GF-D8 (cell line): ENCODE measurements around the gene DHRS7B.

Experiments used
- DNase-seq: peaks from one replicate; lab custom pipeline; 2025; lab: John Stamatoyannopoulos, UW

Gene DHRS7B

GRCh38 chr17:21157586-21158370, 31.0 kb downstream of the DHRS7B start:
- DNase-seq = no peak

GRCh38 chr17:21160401-21160800, 33.6 kb downstream of the DHRS7B start:
- no peak for DNase-seq

- no peak for DNase-seq
Measured at GRCh38 chr17:21161498-21162393, 35.0 kb downstream of the DHRS7B start.

- no peak for DNase-seq
Measured at GRCh38 chr17:21162394-21162775, 35.6 kb downstream of the DHRS7B start.

- DNase-seq = no peak
Measured at GRCh38 chr17:21163101-21163500, 36.3 kb downstream of the DHRS7B start.

GRCh38 chr17:21164216-21164615, 37.5 kb downstream of the DHRS7B start:
- DNase-seq = no peak

- no peak for DNase-seq
Measured at GRCh38 chr17:21164620-21165019, 37.9 kb downstream of the DHRS7B start.

- DNase-seq = no peak
Measured at GRCh38 chr17:21165922-21166594, 39.3 kb downstream of the DHRS7B start.

GRCh38 chr17:21166595-21167210, 39.9 kb downstream of the DHRS7B start:
- DNase-seq = no peak

GRCh38 chr17:21167303-21167702, 40.5 kb downstream of the DHRS7B start:
- no peak for DNase-seq

- DNase-seq = no peak
Measured at GRCh38 chr17:21168555-21168865, 41.7 kb downstream of the DHRS7B start.

- no peak for DNase-seq
Measured at GRCh38 chr17:21169496-21169895, 42.7 kb downstream of the DHRS7B start.

GRCh38 chr17:21170809-21171208, 44.0 kb downstream of the DHRS7B start:
- no peak for DNase-seq

GRCh38 chr17:21171309-21171922, 44.7 kb downstream of the DHRS7B start:
- no peak for DNase-seq

- DNase-seq = no peak
Measured at GRCh38 chr17:21171970-21172510, 45.3 kb downstream of the DHRS7B start.

GRCh38 chr17:21172846-21173245, 46.1 kb downstream of the DHRS7B start:
- no peak for DNase-seq

GRCh38 chr17:21173543-21173942, 46.8 kb downstream of the DHRS7B start:
- no peak for DNase-seq

GRCh38 chr17:21174186-21174585, 47.4 kb downstream of the DHRS7B start:
- no peak for DNase-seq

GRCh38 chr17:21174713-21175112, 47.9 kb downstream of the DHRS7B start:
- DNase-seq = no peak

GRCh38 chr17:21176773-21177395, 50.1 kb downstream of the DHRS7B start:
- DNase-seq = no peak

- DNase-seq = no peak
Measured at GRCh38 chr17:21177401-21177800, 50.6 kb downstream of the DHRS7B start.
